HG02885 (cell line): ENCODE data around the gene RALGAPA2.
A peak's percentile ranks its signal among the peaks of the same experiment; 100 is the strongest.
"Not testable (repeated sequence)": the region's sequence is repeated elsewhere in the genome, so short reads cannot be mapped to it uniquely, and the experiment has no call there.

Experiments
- ATAC-seq: cut with Tn5 transposase; IDR thresholded peaks from one replicate; pipeline ENCODE4 v1.9.1; 2021; ENCODE audit warnings: mild to moderate bottlenecking; ENCODE audit not compliant: unreplicated experiment, poor library complexity

Gene RALGAPA2

DNA sequence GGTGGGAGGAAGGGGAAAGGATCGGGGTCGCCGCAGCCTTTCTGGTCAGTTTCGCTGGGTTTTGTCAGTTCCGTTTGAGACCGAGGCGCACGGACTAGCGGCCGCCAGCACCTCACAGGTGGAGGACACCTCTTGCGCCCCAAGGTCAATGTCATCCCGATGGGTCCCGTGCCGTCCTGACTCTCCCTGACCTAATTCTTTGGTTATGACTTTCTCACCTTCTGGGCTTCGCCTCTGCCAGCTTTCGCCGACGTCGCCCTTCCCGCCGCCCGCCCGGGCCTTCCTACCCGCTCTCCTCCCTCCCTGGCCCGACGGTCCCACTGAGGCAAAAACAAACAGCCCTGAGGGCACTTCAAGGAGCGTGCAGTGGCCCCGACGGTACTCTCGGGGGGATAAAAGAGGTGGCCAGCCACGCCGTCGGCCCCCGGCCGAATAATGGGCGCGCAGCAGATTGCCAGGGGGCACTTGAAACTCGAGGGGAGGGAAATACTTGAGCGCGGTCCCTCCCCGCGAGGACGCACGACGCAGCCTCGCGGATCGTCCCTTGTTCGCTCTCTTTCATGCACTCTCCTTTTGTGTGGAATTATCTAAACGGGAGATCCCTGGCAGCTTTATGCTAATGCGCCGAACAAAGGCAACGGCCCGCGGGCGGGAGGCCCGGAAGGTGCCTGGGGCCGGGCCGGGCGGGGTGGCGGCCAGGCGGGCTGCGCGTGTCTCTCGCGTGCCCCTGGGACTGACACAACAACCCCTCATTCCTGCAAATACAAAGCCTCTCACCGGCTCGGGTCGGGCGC is 348.4 kb downstream of the RALGAPA2 start:
- ATAC-seq, result no peak

DNA sequence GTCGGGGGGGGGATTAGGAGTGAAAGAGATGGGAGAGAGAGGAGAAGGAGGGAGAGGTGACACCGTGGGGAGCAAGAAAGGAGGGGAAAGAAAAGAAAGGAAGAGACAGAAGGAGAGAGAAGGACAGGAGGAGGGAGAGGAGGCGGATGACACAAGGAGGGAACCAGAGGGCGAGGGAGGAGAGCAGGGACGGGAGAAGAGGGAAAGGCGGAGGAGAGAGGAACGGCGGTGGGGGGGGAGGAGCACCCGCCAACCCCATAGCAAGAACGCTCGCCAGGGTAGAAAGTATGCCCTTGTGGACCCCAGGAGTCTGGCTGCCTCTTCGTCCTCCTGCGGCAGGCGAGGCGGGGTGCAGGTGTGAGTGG is 349.0 kb downstream of the RALGAPA2 start:
- ATAC-seq, result no peak

DNA sequence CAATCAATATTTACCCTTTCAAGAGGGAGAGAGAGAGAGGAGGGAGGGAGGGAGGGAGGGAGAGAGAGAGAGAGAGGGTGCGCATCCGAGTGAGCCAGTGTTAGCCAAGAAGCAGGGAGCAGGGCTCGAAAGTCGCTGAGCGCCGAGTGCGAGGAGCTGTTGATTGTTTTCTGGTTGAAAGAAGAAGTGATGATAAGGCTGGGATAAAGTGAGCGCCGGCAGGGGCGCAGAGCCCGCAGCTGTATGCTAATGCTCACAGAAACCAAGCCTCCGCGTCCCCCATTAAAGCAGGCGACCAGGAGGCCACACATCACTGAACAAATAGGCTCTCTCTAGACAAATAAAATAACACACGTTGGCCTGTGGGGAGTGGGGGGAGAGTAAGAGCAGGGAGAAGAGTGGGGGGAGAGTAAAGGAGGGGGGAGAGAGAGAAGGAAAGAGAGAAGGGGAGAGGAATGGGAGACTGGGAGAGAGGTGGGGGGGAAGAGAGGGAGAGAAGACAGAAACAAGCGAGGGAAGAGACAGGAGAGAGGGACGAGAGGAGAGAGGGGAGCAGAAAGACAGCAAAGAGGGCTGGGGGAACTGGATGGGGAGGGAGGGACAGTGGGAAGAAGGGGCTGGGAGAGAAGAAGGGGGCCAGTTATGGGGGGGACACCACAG is 349.5 kb downstream of the RALGAPA2 start:
- ATAC-seq, result no peak

DNA sequence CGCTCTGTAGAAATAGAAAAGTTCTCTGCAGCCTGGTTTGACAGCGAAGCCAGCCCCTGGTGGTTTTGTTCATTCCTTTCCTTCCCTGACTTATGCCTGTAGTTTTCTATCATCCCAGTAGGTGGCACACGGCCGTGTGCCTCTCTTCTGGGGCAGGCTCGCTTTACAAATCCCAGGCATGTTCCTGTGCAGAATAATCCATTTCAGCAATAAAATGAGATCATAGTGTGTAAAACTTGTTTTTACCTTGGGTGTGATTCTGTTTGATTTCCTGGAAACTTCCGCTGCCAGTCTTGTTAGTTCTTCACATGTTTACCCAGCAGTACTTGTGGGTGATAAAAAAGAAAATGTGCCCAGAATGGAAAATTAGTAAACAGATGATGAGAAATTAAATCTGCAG is 352.0 kb downstream of the RALGAPA2 start:
- peak; percentile 80 for ATAC-seq

DNA sequence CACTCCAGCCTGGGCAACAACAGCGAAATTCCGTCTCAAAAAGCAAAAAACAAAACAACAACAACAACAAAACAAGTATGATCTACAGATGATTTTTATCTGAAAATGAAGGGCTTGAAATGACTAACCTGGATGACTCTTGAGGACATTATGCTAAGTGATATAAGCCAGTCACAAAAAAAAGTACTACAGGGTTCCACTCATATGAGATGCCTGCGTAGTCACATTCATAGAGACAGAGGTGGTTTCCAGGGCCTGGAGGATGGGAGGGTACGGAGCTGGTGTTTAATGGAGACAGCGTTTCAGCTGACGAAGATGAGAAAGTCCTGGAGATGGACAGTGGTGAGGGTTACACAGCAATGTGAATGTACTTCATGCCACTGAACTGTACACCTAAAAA is 352.8 kb downstream of the RALGAPA2 start:
- no peak for ATAC-seq

DNA sequence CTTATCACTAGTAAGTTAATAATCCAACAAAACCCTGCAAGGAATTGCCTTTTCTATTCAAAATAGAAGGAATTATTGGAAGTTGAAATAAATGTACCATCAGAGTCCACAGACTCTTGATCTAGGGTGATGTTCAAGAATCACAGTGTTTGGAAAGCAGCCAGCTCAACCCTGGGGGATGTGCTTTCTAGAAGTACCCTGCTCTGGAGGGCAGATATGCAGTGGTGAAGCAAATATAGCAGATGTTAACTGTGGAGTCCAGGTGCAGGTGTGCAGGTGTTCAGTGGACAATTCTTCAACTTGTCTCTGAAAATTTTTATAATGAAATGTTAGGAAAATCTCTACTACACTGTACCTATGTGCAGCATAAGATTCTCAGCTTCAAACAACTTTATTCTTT is 353.6 kb downstream of the RALGAPA2 start:
- ATAC-seq, result no peak

DNA sequence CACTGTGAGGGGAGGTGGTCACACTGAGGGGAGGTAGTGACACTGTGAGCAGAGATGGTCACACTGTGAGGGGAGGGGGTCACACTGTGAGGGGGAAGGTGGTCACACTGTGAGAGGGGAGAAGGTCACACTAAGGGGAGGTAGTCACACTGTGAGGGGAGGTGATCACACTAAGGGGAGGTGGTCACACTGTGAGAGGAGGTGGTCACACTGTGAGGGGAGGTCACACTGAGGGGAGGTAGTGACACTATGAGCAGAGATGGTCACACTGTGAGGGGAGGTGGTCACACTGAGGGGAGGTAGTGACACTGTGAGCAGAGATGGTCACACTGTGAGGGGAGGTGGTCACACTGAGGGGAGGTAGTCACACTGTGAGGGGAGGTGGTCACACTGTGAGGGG is 356.9 kb downstream of the RALGAPA2 start:
- not testable (repeated sequence) for ATAC-seq

DNA sequence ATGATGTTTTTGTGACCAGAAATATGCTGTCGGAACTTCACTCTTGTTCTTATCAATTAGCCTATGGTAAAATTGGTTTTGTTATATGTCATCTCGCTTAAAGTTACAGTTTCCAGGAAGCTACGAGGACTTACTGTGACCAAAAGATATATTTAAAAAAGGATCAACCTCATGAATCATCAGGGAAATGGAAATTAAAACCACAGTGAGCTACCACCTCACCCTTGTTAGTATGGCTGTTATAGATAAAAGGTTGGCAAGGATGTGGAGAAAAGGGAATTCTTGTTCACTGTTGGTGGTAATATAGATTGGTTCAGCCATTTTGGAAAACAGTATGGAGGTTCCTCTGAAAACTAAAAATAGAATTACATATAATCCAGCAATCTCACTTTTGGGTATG is 358.9 kb downstream of the RALGAPA2 start:
- ATAC-seq, result no peak

DNA sequence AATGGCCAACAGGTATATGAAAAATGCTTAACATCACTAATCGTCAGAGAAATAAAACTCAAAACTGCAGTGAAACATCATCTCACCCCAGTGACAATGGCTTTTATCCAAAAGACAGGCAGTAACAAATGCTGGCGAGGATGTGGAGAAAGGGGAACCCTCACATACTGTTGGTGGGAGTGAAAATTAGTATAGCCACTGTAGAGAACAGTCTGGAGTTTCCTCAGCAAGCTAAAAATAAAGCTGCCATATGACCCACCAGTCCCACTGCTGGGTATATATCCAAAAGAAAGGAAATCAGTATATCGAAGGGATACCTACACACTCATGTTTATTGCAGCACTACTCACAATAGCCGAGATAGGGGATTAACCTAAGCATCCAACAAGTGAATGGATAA is 368.0 kb downstream of the RALGAPA2 start:
- ATAC-seq, result no peak

DNA sequence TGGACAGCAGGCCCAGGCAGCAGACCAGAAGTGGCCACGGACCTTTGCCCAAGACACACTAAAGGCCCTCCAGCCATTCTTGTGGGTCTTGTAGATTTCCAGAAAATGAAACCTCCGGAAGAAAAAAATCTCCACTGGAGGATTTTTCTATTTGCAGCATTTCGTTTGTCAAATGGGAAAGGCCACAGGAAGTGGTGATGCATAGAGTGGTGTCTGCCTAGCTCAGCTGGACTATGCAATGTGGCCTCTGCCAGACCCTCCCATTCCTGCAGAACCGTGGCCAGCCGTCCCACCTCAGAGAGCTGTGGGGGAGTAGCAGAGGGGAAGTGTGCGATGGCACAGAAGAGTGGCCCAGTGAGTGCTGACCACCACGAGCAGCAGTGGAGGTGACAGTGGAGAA is 368.5 kb downstream of the RALGAPA2 start:
- no peak for ATAC-seq
